GM12892 (cell line): ENCODE data around the gene PRUNE2.

Experiments
- POLR2A ChIP-seq: IDR thresholded peaks from 2 replicates; pipeline ENCODE4 v1.6.1; 2011; ENCODE audit warnings: low read depth, low read length, control low read depth
- POLR2AphosphoS5 ChIP-seq: IDR thresholded peaks from 2 replicates; pipeline ENCODE4 v1.6.1; 2011; ENCODE audit warnings: low read depth, low read length, control low read depth
- TAF1 ChIP-seq: IDR thresholded peaks from 2 replicates; pipeline ENCODE4 v1.6.1; 2011; ENCODE audit warnings: low read depth, mild to moderate bottlenecking, control low read depth, low read length, borderline replicate concordance

DNA sequence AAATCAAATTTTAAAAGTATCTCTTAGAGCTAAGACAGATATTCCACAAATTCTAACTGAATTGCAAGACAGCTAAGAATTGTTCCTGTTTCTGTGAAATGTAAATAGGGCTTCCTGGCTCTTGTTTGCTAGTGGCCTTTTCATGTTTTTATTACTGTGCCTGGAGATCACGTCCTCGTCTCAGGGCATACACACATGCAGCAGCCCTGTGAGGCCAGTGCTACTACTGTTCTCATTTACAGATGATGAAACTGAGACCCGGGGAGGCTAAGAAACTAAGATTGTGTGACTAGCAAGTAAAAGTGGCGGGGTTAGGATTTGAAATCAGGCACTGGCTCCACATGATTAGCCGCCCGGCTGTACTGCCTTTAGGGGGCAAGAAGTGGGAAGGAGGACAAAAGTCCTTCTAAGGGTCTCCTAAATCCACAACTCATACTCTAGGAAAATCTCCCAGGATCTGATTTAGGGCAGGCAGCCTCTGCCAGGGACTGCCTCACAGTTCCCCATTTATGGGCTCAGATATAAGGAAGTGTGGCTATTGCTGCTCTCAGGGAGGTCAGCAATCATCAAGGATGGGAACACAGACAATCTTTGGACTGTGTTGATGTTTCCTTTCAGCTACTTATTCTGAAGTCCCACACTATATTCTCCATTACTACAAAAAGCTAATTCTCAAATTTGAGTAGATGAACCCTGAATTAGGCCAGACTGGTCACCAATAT lies 7.9 kb downstream of the PRUNE2 start:
- TF ChIP-seq POLR2AphosphoS5 = no peak
- TF ChIP-seq POLR2A = no peak
- no peak for TF ChIP-seq TAF1
